Endothelial cell of umbilical vein (primary cell): ENCODE data around the gene ABCA10. TPM values are rescaled to one million over a fixed set of nuclear protein-coding genes. Genes with fewer than 3 reads are reported as not detected.

Experiments used
- BruUV-seq: library from RNA; stranded (reverse); fragments of 400-500 nt; replicated peaks from 2 replicates; lab custom pipeline; 2021; lab: Mats Ljungman, UMichigan
- CTCF ChIA-PET: fragments of 300-600, 350-600 bp; sonication (Branson Sonifier 250); formaldehyde crosslinking; loops from one replicate; lab custom pipeline; 2021; ENCODE audit warnings: antibody characterized with exemption, inconsistent platforms; lab: Charles Lee
- POLR2A ChIA-PET: fragments of 300-600, 350-600 bp; sonication (Branson Sonifier 250); formaldehyde crosslinking; loops from one replicate; lab custom pipeline; 2021; ENCODE audit warnings: antibody characterized with exemption, inconsistent platforms; lab: Charles Lee
- DNase-seq: peaks from one replicate; pipeline ENCODE4 v3.0.0-alpha.2; 2011; ENCODE audit warnings: low read depth, low spot score
- FAIRE-seq: peaks from 2 replicates; lab custom pipeline; 2011; peaks lifted over from hg19 to GRCh38; lab: Jason Lieb, UNC
- H2AFZ ChIP-seq: 2 replicates; pipeline ENCODE4 v1.6.0; 2012; ENCODE audit warnings: low read depth, low read length, control low read depth, inconsistent platforms
- H3K27ac ChIP-seq: 2 replicates; pipeline ENCODE4 v1.5.1; 2011; ENCODE audit warnings: low read depth, mild to moderate bottlenecking, control low read depth, low read length, moderate library complexity; ENCODE audit not compliant: insufficient read depth
- H3K27me3 ChIP-seq, 2 experiments: 2 replicates each; pipeline versions ENCODE4 v1.6.0 to v1.6.1; 2011; ENCODE audit warnings: low read length in 2 of 2, mixed read lengths in 1 of 2; ENCODE audit not compliant: control insufficient read depth in 2 of 2, insufficient read depth in 2 of 2
- H3K36me3 ChIP-seq, 2 experiments: 2 replicates in 1 of 2; 3 replicates in 1 of 2; pipeline ENCODE4 v1.5.1; 2011; ENCODE audit warnings: low read length in 2 of 2, mild to moderate bottlenecking in 1 of 2, moderate library complexity in 1 of 2; ENCODE audit not compliant: control insufficient read depth in 2 of 2, insufficient read depth in 2 of 2; ENCODE audit errors: extremely low read depth in 1 of 2
- H3K4me1 ChIP-seq: 3 replicates; pipeline ENCODE4 v1.5.1; 2011; ENCODE audit warnings: mild to moderate bottlenecking, low read length; ENCODE audit not compliant: control insufficient read depth, insufficient read depth; ENCODE audit errors: extremely low read depth
- H3K4me2 ChIP-seq: 2 replicates; pipeline ENCODE4 v1.6.1; 2011; ENCODE audit warnings: low read length, control low read depth, mixed read lengths; ENCODE audit not compliant: insufficient read depth
- H3K4me3 ChIP-seq, 3 experiments: fragments of 200-600 bp in 1 of 3; sonication (generic), shearing (Covaris generic) in 1 of 3; replicated peaks in 1 of 3; 2 replicates each; pipeline ENCODE4 v1.5.1; 2011 to 2016; ENCODE audit warnings: control low read depth in 3 of 3, low read length in 3 of 3, mild to moderate bottlenecking in 2 of 3, inconsistent platforms in 1 of 3, low read depth in 1 of 3, moderate library complexity in 1 of 3; ENCODE audit not compliant: insufficient read depth in 1 of 3
- H3K79me2 ChIP-seq: 2 replicates; pipeline ENCODE4 v1.6.0; 2012; ENCODE audit warnings: low read length, inconsistent platforms; ENCODE audit not compliant: control insufficient read depth, insufficient read depth
- H3K9ac ChIP-seq: replicated peaks from 2 replicates; pipeline ENCODE3; 2011; ENCODE audit warnings: low read length, control low read depth; ENCODE audit not compliant: insufficient read depth; ENCODE audit errors: extremely low read depth
- H3K9me1 ChIP-seq: replicated peaks from 3 replicates; pipeline ENCODE4 v1.6.0; 2011; ENCODE audit warnings: mild to moderate bottlenecking, low read length; ENCODE audit not compliant: control insufficient read depth, insufficient read depth; ENCODE audit errors: extremely low read depth
- H3K9me3 ChIP-seq: replicated peaks from 2 replicates; pipeline ENCODE4 v1.5.1; 2012; ENCODE audit warnings: low read length, inconsistent platforms; ENCODE audit not compliant: control insufficient read depth, insufficient read depth
- H4K20me1 ChIP-seq: replicated peaks from 2 replicates; pipeline ENCODE3; 2011; ENCODE audit warnings: mild to moderate bottlenecking, low read length; ENCODE audit not compliant: control insufficient read depth, insufficient read depth; ENCODE audit errors: extremely low read depth
- EZH2 ChIP-seq: IDR thresholded peaks from 2 replicates; pipeline ENCODE4 v1.6.1; 2012; ENCODE audit warnings: borderline replicate concordance, low read depth, mild to moderate bottlenecking, moderate library complexity, low read length, inconsistent platforms; ENCODE audit not compliant: severe bottlenecking
- FOS ChIP-seq: IDR thresholded peaks from 2 replicates; pipeline ENCODE4 v1.6.1; 2011; ENCODE audit warnings: mild to moderate bottlenecking, low read length, moderate library complexity, borderline replicate concordance; ENCODE audit not compliant: insufficient read depth
- GATA2 ChIP-seq: IDR thresholded peaks from 2 replicates; pipeline ENCODE4 v1.7.0; 2011; ENCODE audit warnings: low read depth, mild to moderate bottlenecking, moderate library complexity, mixed read lengths, low read length; ENCODE audit not compliant: insufficient read length, insufficient read depth
- JUN ChIP-seq: IDR thresholded peaks from 2 replicates; pipeline ENCODE4 v1.6.1; 2011; ENCODE audit warnings: borderline replicate concordance, low read depth; ENCODE audit not compliant: insufficient read length, insufficient read depth
- MYC ChIP-seq: IDR thresholded peaks from one replicate; pipeline ENCODE4 v1.6.1; 2011; ENCODE audit warnings: mild to moderate bottlenecking, low read depth, low read length
- POLR2A ChIP-seq: IDR thresholded peaks from 2 replicates; pipeline ENCODE4 v1.6.1; 2012; ENCODE audit warnings: low read depth, mild to moderate bottlenecking, control low read depth, low read length
- POLR2AphosphoS5 ChIP-seq: IDR thresholded peaks from 2 replicates; pipeline ENCODE4 v1.6.1; 2012; ENCODE audit warnings: low read depth, mild to moderate bottlenecking, control low read depth, low read length, moderate library complexity; ENCODE audit not compliant: insufficient read depth
- dilution Hi-C: fragments of 300-500 bp; cut with MboI; formaldehyde crosslinking; loops from one replicate; pipeline ENCODE4 v1.15.0; 2019; ENCODE audit warnings: low sequenced_read_pairs; ENCODE audit not compliant: extremely low pct_ligation_motif_present
- intact Hi-C: fragments of 100-400 bp; cut with micrococcal nuclease; formaldehyde crosslinking; loops from one replicate; pipeline ENCODE4 v1.10.0; 2022
- polyA plus RNA-seq, 4 experiments: library from polyadenylated mRNA; depleted of rRNA in 3 of 4; stranded (reverse) in 3 of 4; unstranded in 1 of 4; fragments of >200 nt; gene quantifications; 2 replicates each; pipeline versions ENCODE4 v1.2.1 to v1.2.3, GENCODE V29; 2011 to 2012; ENCODE audit warnings: missing spikeins in 1 of 4
- total RNA-seq: library from RNA; stranded (reverse); gene quantifications from 2 replicates; pipeline ENCODE4 v1.2.3, GENCODE V29; 2021
- TF ChIP-seq, protein P1 (sequence below), 2 donors: IDR thresholded peaks; 1 replicate in 1 of 2; 2 replicates in 1 of 2; pipeline ENCODE4 v1.5.1; 2011; ENCODE audit warnings: low read length in 2 of 2, mild to moderate bottlenecking in 2 of 2, moderate library complexity in 2 of 2, control low read depth in 1 of 2, inconsistent platforms in 1 of 2, low read depth in 1 of 2; ENCODE audit not compliant: insufficient read depth in 1 of 2; ENCODE audit errors: extremely low read depth in 1 of 2
- TF ChIP-seq, protein P2 (sequence below): IDR thresholded peaks from 2 replicates; pipeline ENCODE4 v1.6.1; 2011; ENCODE audit not compliant: insufficient read depth, insufficient read length

ABCA10 gene
- total and polyA plus RNA-seq, 2 donors (not counting 3 experiments of a cell fraction or from before 2014, with no cell fraction given), result 0.22 to 2.1 TPM

- no TSS peak for BruUV-seq
- Histone ChIP-seq H3K9me3 (no peaks in the 10 kb centered on the region), H4K20me1 (no peaks in the 10 kb centered on the region), H2AFZ (no peak overlapping the region), H3K79me2 (no peaks in the 10 kb centered on the region), H3K9me1 (no peaks in the 10 kb centered on the region), H3K27me3 (no peaks in the 10 kb centered on the region), H3K36me3 (no peaks in the 10 kb centered on the region), H3K27ac (no peak overlapping the region), H3K4me3 (no peak overlapping the region), H3K4me2 (no peak overlapping the region), H3K4me1 (no peaks in the 10 kb centered on the region), H3K9ac (no peak overlapping the region)
- CTCF ChIA-PET, result interaction anchor here (0.6 to 6.1 kb wide), 8 partner anchors 81 to 712 kb away, joined by 3 to 55 read pairs (median 4); partner anchors contain the start of gene ABCA5
- dilution Hi-C loops (no loop called here), intact Hi-C loops (loop anchor here (1.0 to 5.0 kb wide), 3 partner anchors 473 to 778 kb away; no protein-coding TSS in a partner anchor)
- DNase-seq, result no peak
- no peak for FAIRE-seq
- POLR2A ChIA-PET, result no interaction called here
- no peak for TF ChIP-seq GATA2
- no peak for TF ChIP-seq MYC
- TF ChIP-seq, protein P1, sequence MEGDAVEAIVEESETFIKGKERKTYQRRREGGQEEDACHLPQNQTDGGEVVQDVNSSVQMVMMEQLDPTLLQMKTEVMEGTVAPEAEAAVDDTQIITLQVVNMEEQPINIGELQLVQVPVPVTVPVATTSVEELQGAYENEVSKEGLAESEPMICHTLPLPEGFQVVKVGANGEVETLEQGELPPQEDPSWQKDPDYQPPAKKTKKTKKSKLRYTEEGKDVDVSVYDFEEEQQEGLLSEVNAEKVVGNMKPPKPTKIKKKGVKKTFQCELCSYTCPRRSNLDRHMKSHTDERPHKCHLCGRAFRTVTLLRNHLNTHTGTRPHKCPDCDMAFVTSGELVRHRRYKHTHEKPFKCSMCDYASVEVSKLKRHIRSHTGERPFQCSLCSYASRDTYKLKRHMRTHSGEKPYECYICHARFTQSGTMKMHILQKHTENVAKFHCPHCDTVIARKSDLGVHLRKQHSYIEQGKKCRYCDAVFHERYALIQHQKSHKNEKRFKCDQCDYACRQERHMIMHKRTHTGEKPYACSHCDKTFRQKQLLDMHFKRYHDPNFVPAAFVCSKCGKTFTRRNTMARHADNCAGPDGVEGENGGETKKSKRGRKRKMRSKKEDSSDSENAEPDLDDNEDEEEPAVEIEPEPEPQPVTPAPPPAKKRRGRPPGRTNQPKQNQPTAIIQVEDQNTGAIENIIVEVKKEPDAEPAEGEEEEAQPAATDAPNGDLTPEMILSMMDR (IDR thresholded peaks at IDR 0.05; ENCODE audit: extremely low read depth in 1 of 2, insufficient read depth in 1 of 2, low read depth in 1 of 2, low read length in 2 of 2), result no peak
- TF ChIP-seq, protein P2, sequence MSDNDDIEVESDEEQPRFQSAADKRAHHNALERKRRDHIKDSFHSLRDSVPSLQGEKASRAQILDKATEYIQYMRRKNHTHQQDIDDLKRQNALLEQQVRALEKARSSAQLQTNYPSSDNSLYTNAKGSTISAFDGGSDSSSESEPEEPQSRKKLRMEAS, result no peak
- TF ChIP-seq POLR2A, result no peak
- TF ChIP-seq POLR2AphosphoS5, result no peak
- TF ChIP-seq FOS, result no peak
- TF ChIP-seq EZH2, result no peak
- no peak for TF ChIP-seq JUN
These were observed 17.0 kb upstream of the ABCA10 start for GRCh38 chr17:69245617-69246016.
